IMR-90 (cell line): ENCODE data around the gene TENM4.

Experiments
- CEBPB ChIP-seq: IDR thresholded peaks from 2 replicates; pipeline ENCODE4 v1.6.1; 2012; ENCODE audit warnings: low read depth, low read length, improper control_type of control experiment
- CTCF ChIP-seq: conservative IDR thresholded peaks from 2 replicates; pipeline ENCODE4 v1.5.1; 2012; ENCODE audit warnings: mild to moderate bottlenecking, low read depth, low read length, improper control_type of control experiment
- FOS ChIP-seq: fragments of 150-350 bp; IDR thresholded peaks from 2 replicates; pipeline ENCODE4 v1.6.1; 2016; ENCODE audit warnings: low read depth, low read length
- POLR2A ChIP-seq: IDR thresholded peaks from 2 replicates; pipeline ENCODE4 v1.6.1; 2012; ENCODE audit warnings: mild to moderate bottlenecking, low read depth, low read length
- RAD21 ChIP-seq: IDR thresholded peaks from 2 replicates; pipeline ENCODE4 v1.6.1; 2012; ENCODE audit warnings: low read length, improper control_type of control experiment
- RCOR1 ChIP-seq: IDR thresholded peaks from 2 replicates; pipeline ENCODE4 v1.6.1; 2012; ENCODE audit warnings: mild to moderate bottlenecking, low read length, improper control_type of control experiment; ENCODE audit not compliant: insufficient replicate concordance
- SMC3 ChIP-seq: fragments of 150-350 bp; IDR thresholded peaks from 2 replicates; pipeline ENCODE4 v1.6.1; 2016; ENCODE audit warnings: low read depth, mild to moderate bottlenecking, antibody characterized with exemption, low read length, moderate library complexity
- TF ChIP-seq, protein P1 (sequence below): fragments of 150-350 bp; IDR thresholded peaks from 2 replicates; pipeline ENCODE4 v1.6.1; 2016; ENCODE audit warnings: low read depth, mild to moderate bottlenecking, low read length, moderate library complexity, borderline replicate concordance

- no peak for TF ChIP-seq CTCF
- TF ChIP-seq FOS: no peak
- TF ChIP-seq SMC3: no peak
- TF ChIP-seq POLR2A: no peak
- no peak for TF ChIP-seq RCOR1
- TF ChIP-seq CEBPB: no peak
- TF ChIP-seq, protein P1, sequence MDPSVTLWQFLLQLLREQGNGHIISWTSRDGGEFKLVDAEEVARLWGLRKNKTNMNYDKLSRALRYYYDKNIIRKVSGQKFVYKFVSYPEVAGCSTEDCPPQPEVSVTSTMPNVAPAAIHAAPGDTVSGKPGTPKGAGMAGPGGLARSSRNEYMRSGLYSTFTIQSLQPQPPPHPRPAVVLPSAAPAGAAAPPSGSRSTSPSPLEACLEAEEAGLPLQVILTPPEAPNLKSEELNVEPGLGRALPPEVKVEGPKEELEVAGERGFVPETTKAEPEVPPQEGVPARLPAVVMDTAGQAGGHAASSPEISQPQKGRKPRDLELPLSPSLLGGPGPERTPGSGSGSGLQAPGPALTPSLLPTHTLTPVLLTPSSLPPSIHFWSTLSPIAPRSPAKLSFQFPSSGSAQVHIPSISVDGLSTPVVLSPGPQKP: no peak
- no peak for TF ChIP-seq RAD21
Observed at GRCh38 chr11:79241852-79242241, 199.0 kb downstream of the TENM4 start.
